GM19397 (cell line): ENCODE data around the gene ZEB1.

ENCODE experiments used
- ATAC-seq: cut with Tn5 transposase; IDR thresholded peaks from one replicate; pipeline ENCODE4 v1.9.1; 2021; ENCODE audit warnings: mild to moderate bottlenecking, moderate library complexity; ENCODE audit not compliant: unreplicated experiment

ZEB1 gene

DNA sequence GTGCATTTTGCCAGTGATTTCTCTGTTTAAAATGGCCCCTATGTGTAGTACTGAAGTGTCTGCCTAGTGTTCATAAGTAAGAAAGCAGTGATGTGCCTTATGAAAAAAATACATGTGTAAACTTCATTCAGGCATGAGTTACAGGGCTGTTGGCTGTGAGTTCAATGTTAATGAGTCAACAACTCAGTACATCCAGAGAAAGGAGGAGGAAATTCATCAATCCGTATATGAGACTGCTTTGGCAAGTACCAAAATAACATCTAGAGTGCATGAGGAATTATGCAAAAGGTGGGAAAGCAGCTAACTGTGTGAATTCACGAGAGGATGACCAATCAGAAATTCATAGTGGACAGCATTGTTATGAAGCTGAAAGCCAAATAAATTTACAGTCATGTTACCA is 255.6 kb downstream of the ZEB1 start:
- ATAC-seq: no peak

GRCh38 chr10:31578181-31578852 is 259.3 kb downstream of the ZEB1 start:
- no peak for ATAC-seq

- no peak for ATAC-seq
Measured at GRCh38 chr10:31578951-31579350, 259.9 kb downstream of the ZEB1 start.
